Kidney (tissue), 14 donors: ENCODE measurements around the gene GNA14. TPM values are rescaled to one million over a fixed set of nuclear protein-coding genes. Genes with fewer than 3 reads are reported as not detected.

ENCODE experiments used
- DNase-seq, 5 donors: peaks; one replicate each; pipeline ENCODE4 v3.0.0-alpha.2; 2013 to 2020
- FAIRE-seq: peaks from 2 replicates; lab custom pipeline; 2012; peaks lifted over from hg19 to GRCh38; lab: Jason Lieb, UNC
- H3K27ac ChIP-seq, 2 donors: one replicate each; pipeline ENCODE4 v1.7.0; 2013; ENCODE audit warnings: low read depth in 2 of 2, low read length in 2 of 2, inconsistent platforms in 1 of 2
- H3K27me3 ChIP-seq: one replicate; pipeline ENCODE4 v1.7.1; 2013; ENCODE audit warnings: low read length, inconsistent platforms; ENCODE audit not compliant: control insufficient read depth, insufficient read depth
- H3K36me3 ChIP-seq, 3 donors: one replicate each; pipeline versions ENCODE4 v1.7.0 to v1.7.1; 2013; ENCODE audit warnings: low read length in 3 of 3, control low read depth in 1 of 3, inconsistent platforms in 1 of 3; ENCODE audit not compliant: insufficient read depth in 3 of 3, control insufficient read depth in 2 of 3
- H3K4me1 ChIP-seq, 3 donors: one replicate each; pipeline versions ENCODE4 v1.7.0 to v1.7.1; 2013; ENCODE audit warnings: low read length in 3 of 3, inconsistent platforms in 1 of 3, low read depth in 1 of 3; ENCODE audit not compliant: control insufficient read depth in 2 of 3, insufficient read depth in 2 of 3
- H3K4me3 ChIP-seq, 3 donors: one replicate each; pipeline versions ENCODE4 v1.7.0 to v1.8.1; 2013; ENCODE audit warnings: low read length in 3 of 3, control low read depth in 1 of 3, inconsistent platforms in 1 of 3
- H3K9ac ChIP-seq, 3 donors: one replicate each; pipeline versions ENCODE4 v1.7.0 to v1.7.1; 2013; ENCODE audit warnings: low read length in 3 of 3, control low read depth in 1 of 3, inconsistent platforms in 1 of 3
- H3K9me3 ChIP-seq, 3 donors: one replicate each; pipeline versions ENCODE4 v1.7.0 to v1.7.1; 2013; ENCODE audit warnings: low read length in 3 of 3, control low read depth in 1 of 3, inconsistent platforms in 1 of 3; ENCODE audit not compliant: control insufficient read depth in 2 of 3, insufficient read depth in 1 of 3
- CTCF ChIP-seq: IDR thresholded peaks from 3 replicates; pipeline ENCODE4 v1.5.1; 2012; ENCODE audit warnings: mild to moderate bottlenecking, moderate library complexity, borderline replicate concordance; ENCODE audit not compliant: insufficient read depth; ENCODE audit errors: extremely low read depth
- intact Hi-C: fragments of 100-400 bp; cut with DNase I; formaldehyde crosslinking; loops from one replicate; pipeline ENCODE4 v1.11.1; 2022
- polyA plus RNA-seq: library from polyadenylated mRNA; stranded (reverse); fragments of 350-450 nt; fragmentation: Illumina TruSeq; extraction: RNeasy Lipid Tissue Mini Kit (QIAGEN cat#74804); gene quantifications from one replicate; pipeline ENCODE4 v1.2.3, GENCODE V29; 2014; ENCODE audit warnings: low read depth, low replicate concordance; ENCODE audit not compliant: insufficient read depth
- total RNA-seq: library from RNA; stranded (reverse); fragmentation: NEBNext Ultra II Directional; extraction: Animal tissue kit (Norgen Biotek cat#: 25700); gene quantifications from one replicate; pipeline ENCODE4 v1.2.1, GENCODE V29; 2021
- donor health status: control.
- donor health status: control.
- donor health status: control.
- donor health status: control.
- donor health status: control.
- donor health status: DM: yes; HTN: yes; CAD: no.
- donor health status: Normal renal cell carcinoma (clear cell type).

Gene GNA14
- total and polyA plus RNA-seq, 2 donors from 2014 or later: 6.5 to 10.4 TPM

- no peaks in the 10 kb centered on the region for H3K4me1 ChIP-seq
- no peak overlapping the region for H3K4me3 ChIP-seq
- TF ChIP-seq CTCF: peak; percentile 49
- H3K27ac ChIP-seq: no peak overlapping the region
- H3K9me3 ChIP-seq: peaks cover 0 to 3% (median 0%) of the 10 kb centered on the region in 3 donors
- no peak overlapping the region for H3K9ac ChIP-seq
- no peaks in the 10 kb centered on the region for H3K27me3 ChIP-seq
- intact Hi-C loops: no loop called here
- DNase-seq (no peak), FAIRE-seq (peak; percentile 17)
- H3K36me3 ChIP-seq: no peaks in the 10 kb centered on the region
Observed at GRCh38 chr9:77488439-77489126, 159.5 kb downstream of the GNA14 start.

- DNase-seq: no peak
- no peak overlapping the region for H3K27ac ChIP-seq
- TF ChIP-seq CTCF: no peak
- H3K9me3 ChIP-seq: peaks cover 0 to 3% (median 0%) of the 10 kb centered on the region in 3 donors
- no peaks in the 10 kb centered on the region for H3K36me3 ChIP-seq
- intact Hi-C loops: no loop called here
- no peaks in the 10 kb centered on the region for H3K4me1 ChIP-seq
- no peak overlapping the region for H3K9ac ChIP-seq
- H3K4me3 ChIP-seq: no peak overlapping the region
- FAIRE-seq: no peak
- no peaks in the 10 kb centered on the region for H3K27me3 ChIP-seq
Observed at GRCh38 chr9:77486968-77487367, 161.2 kb downstream of the GNA14 start.

GRCh38 chr9:77486463-77486862 lies 161.7 kb downstream of the GNA14 start:
- no peak for TF ChIP-seq CTCF
- Histone ChIP-seq H3K27me3 (no peaks in the 10 kb centered on the region), H3K4me1 (no peaks in the 10 kb centered on the region), H3K9ac (no peak overlapping the region), H3K9me3 (peaks cover 0 to 3% (median 0%) of the 10 kb centered on the region in 3 donors), H3K27ac (no peak overlapping the region), H3K4me3 (no peak overlapping the region), H3K36me3 (no peaks in the 10 kb centered on the region)
- DNase-seq: no peak
- FAIRE-seq: no peak
- intact Hi-C loops: no loop called here
